Activated naive CD4-positive, alpha-beta T cell treated with anti-CD3 and anti-CD28 coated beads, Interleukin-2, amount 50 U/mL, for 24 hours (primary cell): ENCODE data around the gene PCED1B.
"Not testable (repeated sequence)": the region's sequence is repeated elsewhere in the genome, so short reads cannot be mapped to it uniquely, and the experiment has no call there.

ENCODE experiments used
- H3K27ac Mint-ChIP-seq: one replicate; pipeline ENCODE4 v1.8.0; 2021; ENCODE audit warnings: mild to moderate bottlenecking, mixed read lengths
- H3K27me3 Mint-ChIP-seq: one replicate; pipeline ENCODE4 v1.8.0; 2021; ENCODE audit warnings: mixed read lengths
- H3K36me3 Mint-ChIP-seq: one replicate; pipeline ENCODE4 v1.8.0; 2021; ENCODE audit warnings: mixed read lengths
- H3K4me1 Mint-ChIP-seq: one replicate; pipeline ENCODE4 v1.8.0; 2021; ENCODE audit warnings: mixed read lengths
- H3K4me3 Mint-ChIP-seq: one replicate; pipeline ENCODE4 v1.8.0; 2021; ENCODE audit warnings: mild to moderate bottlenecking, mixed read lengths
- H3K9me3 Mint-ChIP-seq: one replicate; pipeline ENCODE4 v1.8.0; 2021; ENCODE audit warnings: mixed read lengths

Gene PCED1B

DNA sequence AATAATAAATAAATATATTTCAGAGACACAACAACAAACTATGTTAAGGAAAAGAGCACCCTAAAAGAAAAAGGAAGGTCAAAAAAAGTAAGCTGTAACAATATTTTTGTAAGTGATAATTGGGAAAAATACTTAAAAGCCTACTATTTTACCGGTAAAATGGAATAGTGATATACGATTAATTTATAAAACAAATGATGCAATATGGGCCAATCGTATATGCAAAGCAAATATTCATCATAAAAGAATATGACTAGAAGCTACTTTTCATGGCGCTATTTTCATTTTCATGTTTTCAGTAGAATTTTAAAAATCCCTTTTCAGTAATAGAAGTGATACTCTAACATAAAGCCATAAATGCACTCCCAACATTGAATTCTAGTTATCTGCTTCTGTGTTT is 131.4 kb downstream of the PCED1B start:
- no peaks in the 10 kb centered on the region for H3K27me3 Mint-ChIP-seq
- H3K27ac Mint-ChIP-seq: peak overlapping the region; percentile 97
- no peaks in the 10 kb centered on the region for H3K9me3 Mint-ChIP-seq
- H3K4me3 Mint-ChIP-seq: peak overlapping the region; percentile 97
- peaks cover 60% of the 10 kb centered on the region for H3K36me3 Mint-ChIP-seq
- H3K4me1 Mint-ChIP-seq: peaks cover 50% of the 10 kb centered on the region

DNA sequence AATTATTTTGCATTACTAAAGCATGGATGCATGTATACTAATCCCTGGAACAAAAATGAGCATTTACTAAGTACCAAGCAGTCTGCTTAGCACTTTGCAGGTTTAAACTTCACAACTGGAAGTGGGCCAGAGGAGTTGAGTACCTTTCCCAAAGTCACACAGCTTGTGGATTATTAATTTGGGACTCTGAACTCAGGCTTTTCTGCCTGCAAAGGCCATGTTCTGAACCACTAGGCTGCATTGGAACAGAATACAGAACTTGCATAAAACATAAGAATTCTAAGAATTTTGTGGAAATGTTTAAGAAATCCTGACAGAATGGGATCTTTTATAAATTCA is 133.2 kb downstream of the PCED1B start:
- Mint-ChIP-seq H3K4me1 (peaks cover 31% of the 10 kb centered on the region), H3K27me3 (no peaks in the 10 kb centered on the region), H3K36me3 (peaks cover 56% of the 10 kb centered on the region), H3K4me3 (peak overlapping the region; percentile 97), H3K9me3 (no peaks in the 10 kb centered on the region), H3K27ac (peak overlapping the region; percentile 99)

DNA sequence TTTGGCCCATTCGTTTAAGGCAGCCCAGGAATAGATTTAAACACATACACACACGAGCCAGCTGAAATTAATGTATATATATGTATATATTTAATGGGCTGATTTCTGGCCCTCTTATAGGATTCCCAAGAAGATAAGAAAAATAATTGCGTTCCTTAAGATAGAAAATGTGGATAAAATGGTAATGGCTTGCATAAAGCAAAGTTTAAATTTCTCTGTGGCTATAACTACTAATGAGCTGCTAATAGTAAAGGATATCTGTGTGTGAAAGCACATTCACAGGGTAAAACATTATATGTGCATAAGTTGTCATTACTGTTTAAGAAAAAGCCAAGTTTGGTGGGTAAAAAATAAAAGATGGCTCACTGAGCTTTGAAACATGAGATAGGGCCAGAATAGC is 134.0 kb downstream of the PCED1B start:
- Mint-ChIP-seq H3K27ac (peak overlapping the region; percentile 99), H3K9me3 (no peaks in the 10 kb centered on the region), H3K4me3 (peak overlapping the region; percentile 97), H3K27me3 (no peaks in the 10 kb centered on the region), H3K4me1 (peaks cover 31% of the 10 kb centered on the region), H3K36me3 (peaks cover 59% of the 10 kb centered on the region)

DNA sequence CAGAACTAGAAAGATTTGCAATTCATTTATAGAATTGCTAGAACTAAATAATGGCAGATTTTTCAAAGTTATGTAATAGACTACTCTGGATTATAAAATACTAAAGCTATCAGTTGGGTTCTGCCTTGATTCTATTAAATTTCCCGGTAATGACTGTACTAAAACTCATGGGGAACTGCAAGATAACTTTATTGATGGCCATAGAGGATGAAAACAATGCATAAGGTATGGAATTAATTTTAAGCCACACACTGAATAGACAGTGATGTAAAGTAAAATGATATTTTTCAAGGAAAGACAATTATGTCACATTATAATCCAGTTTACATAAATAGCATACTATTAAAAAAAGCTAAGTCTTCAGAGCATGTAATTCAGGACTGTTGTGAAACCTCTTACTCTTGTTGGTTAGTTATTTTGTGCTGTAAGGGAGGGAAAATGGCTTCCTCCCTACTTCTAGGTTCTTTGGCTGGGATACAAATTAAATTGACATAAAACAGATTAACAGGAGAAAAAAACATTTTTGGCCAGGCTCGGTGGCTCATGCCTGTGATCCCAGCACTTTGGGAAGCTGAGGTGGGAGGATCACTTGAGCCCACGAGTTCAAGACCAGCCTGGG is 134.7 kb downstream of the PCED1B start:
- H3K4me1 Mint-ChIP-seq: peaks cover 26% of the 10 kb centered on the region
- peak overlapping the region; percentile 99 for H3K27ac Mint-ChIP-seq
- H3K4me3 Mint-ChIP-seq: peak overlapping the region; percentile 97
- H3K9me3 Mint-ChIP-seq: no peaks in the 10 kb centered on the region
- no peaks in the 10 kb centered on the region for H3K27me3 Mint-ChIP-seq
- H3K36me3 Mint-ChIP-seq: peaks cover 54% of the 10 kb centered on the region

DNA sequence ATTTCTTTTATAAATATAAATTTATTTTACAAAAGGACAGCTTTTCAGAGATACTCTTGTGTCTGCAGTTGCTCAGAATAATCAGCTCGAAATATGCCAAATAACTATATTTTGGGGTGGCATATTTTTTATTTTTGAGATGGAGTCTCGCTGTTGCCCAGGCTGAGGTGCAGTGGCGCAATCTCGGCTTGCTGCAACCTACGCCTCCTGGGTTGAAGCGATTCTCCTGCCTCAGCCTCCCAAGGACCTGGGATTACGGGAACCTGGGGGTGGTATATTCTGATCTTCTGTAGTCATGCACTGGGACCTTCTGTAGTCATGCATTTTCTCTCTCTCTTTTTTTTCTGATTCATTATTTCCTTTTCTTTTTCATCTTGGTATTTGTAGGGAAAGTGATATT is 135.3 kb downstream of the PCED1B start:
- peak overlapping the region; percentile 97 for H3K4me3 Mint-ChIP-seq
- peaks cover 27% of the 10 kb centered on the region for H3K4me1 Mint-ChIP-seq
- no peaks in the 10 kb centered on the region for H3K9me3 Mint-ChIP-seq
- peaks cover 53% of the 10 kb centered on the region for H3K36me3 Mint-ChIP-seq
- H3K27me3 Mint-ChIP-seq: no peaks in the 10 kb centered on the region
- H3K27ac Mint-ChIP-seq: peak overlapping the region; percentile 99

DNA sequence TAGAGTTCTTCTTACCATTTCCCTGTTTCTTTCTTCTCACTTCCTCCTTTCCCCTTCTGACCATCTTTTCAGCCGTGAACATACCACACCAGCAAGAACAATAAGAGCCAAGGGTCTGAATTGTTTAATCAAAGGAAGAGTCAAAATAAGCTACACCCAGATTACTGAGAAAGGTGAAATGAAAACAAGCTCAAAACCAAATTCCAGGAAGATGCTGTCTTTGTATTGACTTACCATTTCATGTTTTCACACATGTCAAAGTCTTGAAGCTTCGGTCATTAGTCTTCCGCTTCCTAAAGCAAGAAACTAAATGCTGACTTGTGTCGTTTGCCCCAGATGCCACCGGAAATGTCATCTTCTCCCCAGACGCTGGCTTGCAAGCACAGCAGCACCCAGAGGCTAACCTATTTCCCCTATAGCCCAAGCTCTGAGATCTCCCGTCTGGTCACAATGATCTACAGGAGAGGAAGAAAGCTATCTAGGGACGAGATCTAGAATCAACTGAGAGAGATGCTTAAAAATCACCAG is 136.8 kb downstream of the PCED1B start:
- Mint-ChIP-seq H3K36me3 (peaks cover 52% of the 10 kb centered on the region), H3K4me1 (peaks cover 27% of the 10 kb centered on the region), H3K27ac (peak overlapping the region; percentile 98), H3K4me3 (peak overlapping the region; percentile 97), H3K27me3 (no peaks in the 10 kb centered on the region), H3K9me3 (no peaks in the 10 kb centered on the region)

DNA sequence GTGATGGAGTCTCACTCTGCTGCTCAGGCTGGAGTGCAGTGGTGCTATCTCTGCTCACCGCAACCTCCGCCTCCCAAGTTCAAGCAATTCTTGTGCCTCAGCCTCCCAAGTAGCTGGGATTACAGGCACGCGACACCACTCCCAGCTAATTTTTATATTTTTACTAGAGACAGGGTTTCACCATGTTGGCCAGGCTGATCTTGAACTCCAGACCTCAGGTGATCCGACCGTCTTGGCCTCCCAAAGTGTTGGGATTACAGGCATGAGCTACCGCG is 138.1 kb downstream of the PCED1B start:
- Mint-ChIP-seq H3K4me1 (peaks cover 30% of the 10 kb centered on the region), H3K27ac (peak overlapping the region; percentile 98), H3K36me3 (peaks cover 54% of the 10 kb centered on the region), H3K4me3 (peak overlapping the region; percentile 97)
- not testable (repeated sequence) for H3K27me3 Mint-ChIP-seq, H3K9me3 Mint-ChIP-seq

DNA sequence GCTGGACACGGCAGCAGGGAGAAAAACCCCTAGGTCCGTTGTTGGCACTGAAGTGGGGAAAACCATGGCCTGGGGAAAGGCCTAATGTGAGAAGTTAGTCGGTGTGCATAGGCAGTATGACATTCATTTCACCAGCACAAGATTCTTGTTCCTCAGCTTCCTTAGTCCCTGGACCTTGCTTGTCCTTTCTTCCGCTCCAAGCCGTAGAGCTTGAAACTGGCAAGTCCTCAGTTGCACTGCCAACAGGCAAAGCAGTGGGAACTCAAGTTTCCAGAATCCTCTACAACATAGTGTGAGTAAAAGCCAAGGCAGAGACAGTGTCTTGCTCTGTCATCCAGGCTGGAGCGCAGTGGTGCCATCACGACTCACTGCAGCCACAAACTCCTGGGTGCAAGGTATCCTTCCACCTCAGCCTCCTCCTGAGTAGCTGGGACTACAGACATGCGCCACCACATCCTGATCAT is 138.8 kb downstream of the PCED1B start:
- H3K4me1 Mint-ChIP-seq: peaks cover 37% of the 10 kb centered on the region
- H3K9me3 Mint-ChIP-seq: no peaks in the 10 kb centered on the region
- peaks cover 56% of the 10 kb centered on the region for H3K36me3 Mint-ChIP-seq
- H3K4me3 Mint-ChIP-seq: peak overlapping the region; percentile 97
- no peaks in the 10 kb centered on the region for H3K27me3 Mint-ChIP-seq
- H3K27ac Mint-ChIP-seq: peak overlapping the region; percentile 98

DNA sequence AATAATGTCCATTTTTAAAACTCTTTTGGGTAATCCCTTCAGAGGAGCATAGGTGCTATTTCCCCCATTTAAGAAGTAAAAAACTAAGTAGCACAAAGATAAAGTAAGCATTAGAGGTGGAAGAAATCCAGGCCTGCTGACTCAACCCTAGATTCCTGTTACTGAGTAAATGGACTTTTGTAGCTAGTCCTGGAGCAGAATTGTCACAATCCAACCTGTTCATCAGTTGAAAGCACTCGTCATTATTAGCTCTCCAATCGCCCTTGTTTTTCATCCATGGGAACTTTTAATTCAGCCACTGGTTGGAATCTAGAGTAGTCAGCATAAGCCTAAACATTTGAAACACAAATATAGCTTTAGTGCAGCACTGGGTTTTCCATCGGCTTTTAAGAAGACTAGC is 139.8 kb downstream of the PCED1B start:
- Mint-ChIP-seq H3K4me3 (peak overlapping the region; percentile 97), H3K27me3 (no peaks in the 10 kb centered on the region), H3K4me1 (peaks cover 47% of the 10 kb centered on the region), H3K9me3 (no peaks in the 10 kb centered on the region), H3K27ac (peak overlapping the region; percentile 94), H3K36me3 (peaks cover 56% of the 10 kb centered on the region)

DNA sequence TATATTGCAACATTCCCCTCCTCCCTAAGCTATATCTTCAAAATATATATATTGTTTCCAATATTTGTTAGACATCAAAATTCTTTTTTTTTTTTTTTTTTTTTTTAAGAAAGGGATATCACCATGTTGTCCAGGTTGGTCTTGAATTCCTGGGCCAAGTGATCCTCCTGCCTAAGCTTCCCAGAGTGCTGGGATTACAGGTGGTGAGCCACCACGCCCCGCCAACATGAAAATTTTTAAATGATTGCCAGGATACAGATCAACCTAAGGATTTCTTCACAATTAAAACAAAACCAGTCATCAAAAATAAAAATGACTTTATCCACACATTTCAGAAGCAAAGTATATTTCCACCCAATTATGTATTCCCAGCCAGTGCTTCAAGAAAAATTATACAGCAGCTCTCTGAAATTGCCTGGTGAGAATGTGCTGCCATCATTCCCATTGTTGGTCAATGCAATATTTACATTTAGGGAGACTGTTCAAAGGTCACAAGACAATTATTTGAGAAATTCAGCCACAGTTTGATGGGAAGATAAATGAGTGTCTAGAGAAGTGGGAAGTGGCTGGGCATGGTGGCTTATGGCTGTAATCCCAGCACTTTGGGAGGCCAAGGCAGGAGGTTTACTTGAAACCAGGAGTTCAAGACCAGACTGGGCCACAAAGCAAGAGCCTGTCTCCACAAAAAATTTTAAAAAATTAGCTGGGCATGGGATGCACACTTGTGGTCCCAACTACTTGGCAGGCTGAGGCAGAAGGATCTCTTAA is 142.0 kb downstream of the PCED1B start:
- H3K4me3 Mint-ChIP-seq: peak overlapping the region; percentile 71
- H3K4me1 Mint-ChIP-seq: peaks cover 68% of the 10 kb centered on the region
- peak overlapping the region; percentile 93 for H3K27ac Mint-ChIP-seq
- no peaks in the 10 kb centered on the region for H3K27me3 Mint-ChIP-seq
- H3K36me3 Mint-ChIP-seq: peaks cover 53% of the 10 kb centered on the region
- H3K9me3 Mint-ChIP-seq: no peaks in the 10 kb centered on the region

DNA sequence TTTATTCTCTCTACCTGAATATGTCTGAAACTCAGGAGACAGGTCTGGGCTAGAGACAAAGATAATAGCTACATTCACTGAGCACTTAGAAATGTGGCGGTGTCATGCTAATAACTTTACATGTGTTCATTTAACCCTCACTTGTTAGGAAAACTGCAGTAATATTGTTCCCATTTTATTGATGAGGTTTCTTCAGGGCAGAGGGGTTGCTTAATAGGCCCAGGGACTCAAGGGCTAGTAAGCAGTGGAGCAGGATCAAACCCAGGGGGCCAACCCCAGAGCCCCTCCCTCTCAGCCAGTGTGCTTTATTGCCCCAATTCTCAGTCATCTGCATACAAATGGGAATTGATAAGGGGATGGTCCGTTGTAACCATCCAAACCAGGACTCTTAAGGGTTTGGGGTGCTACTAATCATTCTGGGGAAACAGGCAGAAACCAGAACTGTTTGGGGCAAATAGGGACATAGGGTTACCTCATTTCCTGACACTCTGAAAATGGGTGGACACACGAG is 143.2 kb downstream of the PCED1B start:
- Mint-ChIP-seq H3K27ac (peak overlapping the region; percentile 99), H3K27me3 (no peaks in the 10 kb centered on the region), H3K4me1 (peaks cover 78% of the 10 kb centered on the region), H3K36me3 (peaks cover 46% of the 10 kb centered on the region), H3K9me3 (no peaks in the 10 kb centered on the region), H3K4me3 (peak overlapping the region; percentile 95)

DNA sequence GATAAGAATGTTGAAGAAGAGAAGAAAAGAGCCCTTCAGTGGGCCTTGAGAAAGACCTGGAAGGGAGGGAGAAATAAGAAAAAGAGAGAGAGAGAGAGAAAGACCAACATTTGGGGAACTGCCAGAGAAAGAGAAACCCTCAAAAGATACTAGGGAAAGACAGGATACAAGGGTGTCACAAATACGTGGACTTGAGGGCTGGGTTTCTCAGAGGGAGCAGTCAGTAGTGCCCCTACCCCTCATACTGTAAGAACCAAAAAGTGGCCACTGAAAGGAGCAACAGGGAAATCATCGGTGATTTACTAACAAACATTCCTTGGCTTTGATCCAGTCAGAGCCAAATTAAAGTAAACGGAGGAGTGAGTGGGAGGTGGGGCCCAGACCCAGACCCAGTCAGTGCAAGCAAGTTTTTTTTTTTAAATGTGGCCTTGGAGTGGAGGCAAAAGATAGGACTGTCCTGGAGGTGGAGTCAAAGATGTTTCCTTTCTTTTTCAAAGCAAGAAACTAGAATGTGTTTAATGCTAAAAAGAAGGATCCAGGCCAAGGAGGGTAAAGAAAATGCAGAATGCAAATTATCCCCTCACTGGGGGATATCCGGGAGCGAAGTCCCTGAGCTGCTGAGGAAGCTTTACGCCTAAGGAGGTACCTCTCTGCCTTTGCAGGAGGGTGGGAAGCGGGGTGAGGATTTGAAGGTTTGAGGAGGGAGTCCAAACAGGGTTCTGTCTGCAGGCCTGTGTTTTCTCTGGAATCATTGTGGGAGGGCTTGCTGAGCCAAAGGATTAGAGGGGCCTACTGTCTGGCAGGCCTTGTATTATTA is 143.8 kb downstream of the PCED1B start:
- Mint-ChIP-seq H3K36me3 (peaks cover 43% of the 10 kb centered on the region), H3K9me3 (no peaks in the 10 kb centered on the region), H3K4me1 (peaks cover 81% of the 10 kb centered on the region), H3K27me3 (no peaks in the 10 kb centered on the region), H3K27ac (peak overlapping the region; percentile 99), H3K4me3 (peak overlapping the region; percentile 95)

DNA sequence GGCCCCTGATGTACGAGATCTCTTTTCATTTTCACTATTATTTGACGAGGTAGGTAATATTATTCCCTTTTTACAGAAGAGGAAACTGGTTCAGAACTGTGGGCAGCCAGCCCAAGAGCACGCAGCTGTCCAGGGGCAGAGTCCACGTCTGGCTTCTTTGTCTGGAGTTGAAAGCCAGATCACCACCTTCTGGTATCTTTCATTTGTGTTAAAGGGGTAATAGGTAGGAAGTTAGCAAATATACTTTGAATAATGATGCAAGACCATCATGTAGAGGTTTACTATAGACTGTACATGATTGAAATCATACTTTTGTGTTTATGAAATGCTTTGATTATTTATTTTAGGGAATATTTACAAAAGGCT is 144.4 kb downstream of the PCED1B start:
- Mint-ChIP-seq H3K36me3 (peaks cover 44% of the 10 kb centered on the region), H3K27me3 (no peaks in the 10 kb centered on the region), H3K4me3 (peak overlapping the region; percentile 95), H3K4me1 (peaks cover 85% of the 10 kb centered on the region), H3K9me3 (no peaks in the 10 kb centered on the region), H3K27ac (peak overlapping the region; percentile 99)

DNA sequence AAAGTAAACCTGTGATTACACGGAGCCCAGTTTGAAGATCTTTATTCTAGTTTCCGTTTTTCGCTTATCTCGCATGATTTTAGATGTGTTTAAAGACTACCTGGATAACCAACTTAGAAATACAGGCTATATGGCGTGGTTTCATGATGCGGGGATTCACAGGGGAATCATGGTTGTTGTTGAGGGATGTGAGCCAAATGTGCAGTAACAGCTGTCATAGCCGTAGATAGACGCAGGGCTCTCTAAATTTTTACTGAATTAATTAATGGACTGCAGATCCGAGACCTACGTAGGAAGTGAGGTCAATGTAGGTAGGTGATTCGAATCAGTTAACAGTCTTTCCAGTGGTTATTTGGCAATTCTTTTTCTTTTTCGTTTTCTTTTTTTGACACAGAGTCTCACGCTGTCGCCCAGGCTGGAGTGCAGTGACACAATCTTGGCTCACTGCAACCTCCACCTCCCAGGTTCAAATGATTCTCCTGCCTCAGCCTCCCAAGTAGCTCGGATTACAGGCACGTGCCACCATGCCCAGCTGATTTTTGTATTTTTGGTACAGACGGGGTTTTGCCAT is 145.2 kb downstream of the PCED1B start:
- Mint-ChIP-seq H3K27me3 (no peaks in the 10 kb centered on the region), H3K27ac (peak overlapping the region; percentile 99), H3K9me3 (no peaks in the 10 kb centered on the region), H3K36me3 (peaks cover 45% of the 10 kb centered on the region), H3K4me3 (peak overlapping the region; percentile 95), H3K4me1 (peaks cover 82% of the 10 kb centered on the region)

DNA sequence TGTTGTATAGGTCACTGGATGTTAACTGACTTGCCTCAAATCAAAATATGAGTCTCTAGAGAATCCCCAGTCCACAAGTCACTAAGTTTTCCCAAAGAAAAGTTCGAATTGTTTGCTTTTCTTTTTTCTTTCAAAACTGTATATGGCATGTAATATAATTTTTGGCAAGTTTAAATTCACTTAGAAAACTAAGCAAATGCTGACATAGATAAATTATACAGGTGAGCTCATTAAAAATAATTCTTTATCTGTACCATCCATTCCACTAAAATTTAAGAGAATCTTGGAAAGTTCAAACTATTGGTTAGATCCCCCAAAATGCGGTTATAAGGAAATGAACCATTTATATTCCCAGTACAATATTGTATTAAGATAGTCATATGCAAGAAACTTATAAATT is 145.9 kb downstream of the PCED1B start:
- Mint-ChIP-seq H3K4me1 (peaks cover 81% of the 10 kb centered on the region), H3K9me3 (no peaks in the 10 kb centered on the region), H3K27ac (peak overlapping the region; percentile 44), H3K4me3 (peak overlapping the region; percentile 95), H3K36me3 (peaks cover 43% of the 10 kb centered on the region), H3K27me3 (no peaks in the 10 kb centered on the region)
